ENCODE results near the gene IRF2BPL. TPM values are rescaled to one million over a fixed set of nuclear protein-coding genes. Genes with fewer than 3 reads are reported as not detected.

The IRF2BPL gene
- polyA plus RNA-seq, 1 donor from 2014 or later: 2.6 TPM

DNA sequence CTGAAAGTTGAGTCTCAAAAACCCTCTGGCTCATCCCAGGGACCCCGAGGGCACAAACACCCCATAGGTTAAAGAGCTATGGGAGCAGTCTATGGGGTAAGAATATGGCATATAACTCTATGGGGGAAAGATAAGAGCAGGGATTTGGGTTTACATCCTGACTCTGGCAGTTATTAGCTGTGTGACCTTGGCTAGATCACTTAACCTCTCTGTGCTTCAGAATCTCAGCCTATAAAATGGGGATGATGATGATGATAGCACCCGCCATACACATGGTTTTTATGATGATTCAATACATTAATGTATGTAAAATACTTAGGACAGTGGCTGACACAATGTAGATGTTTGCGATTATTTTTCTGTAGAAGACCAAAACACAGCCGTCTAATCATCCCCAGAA, 26.2 kb downstream of the IRF2BPL start:
- H3K27me3 Mint-ChIP-seq: peaks cover 5% of the 10 kb centered on the region
- H3K9me3 Mint-ChIP-seq: no peaks in the 10 kb centered on the region
- peak overlapping the region in 1 of 3 donors; percentile 48 for H3K27ac Mint-ChIP-seq
- H3K36me3 Mint-ChIP-seq: no peaks in the 10 kb centered on the region
- peaks cover 10 to 19% (median 18%) of the 10 kb centered on the region in 3 donors for H3K4me1 Mint-ChIP-seq
- peak overlapping the region in 1 of 4 donors; percentile 44 for H3K4me3 Mint-ChIP-seq

DNA sequence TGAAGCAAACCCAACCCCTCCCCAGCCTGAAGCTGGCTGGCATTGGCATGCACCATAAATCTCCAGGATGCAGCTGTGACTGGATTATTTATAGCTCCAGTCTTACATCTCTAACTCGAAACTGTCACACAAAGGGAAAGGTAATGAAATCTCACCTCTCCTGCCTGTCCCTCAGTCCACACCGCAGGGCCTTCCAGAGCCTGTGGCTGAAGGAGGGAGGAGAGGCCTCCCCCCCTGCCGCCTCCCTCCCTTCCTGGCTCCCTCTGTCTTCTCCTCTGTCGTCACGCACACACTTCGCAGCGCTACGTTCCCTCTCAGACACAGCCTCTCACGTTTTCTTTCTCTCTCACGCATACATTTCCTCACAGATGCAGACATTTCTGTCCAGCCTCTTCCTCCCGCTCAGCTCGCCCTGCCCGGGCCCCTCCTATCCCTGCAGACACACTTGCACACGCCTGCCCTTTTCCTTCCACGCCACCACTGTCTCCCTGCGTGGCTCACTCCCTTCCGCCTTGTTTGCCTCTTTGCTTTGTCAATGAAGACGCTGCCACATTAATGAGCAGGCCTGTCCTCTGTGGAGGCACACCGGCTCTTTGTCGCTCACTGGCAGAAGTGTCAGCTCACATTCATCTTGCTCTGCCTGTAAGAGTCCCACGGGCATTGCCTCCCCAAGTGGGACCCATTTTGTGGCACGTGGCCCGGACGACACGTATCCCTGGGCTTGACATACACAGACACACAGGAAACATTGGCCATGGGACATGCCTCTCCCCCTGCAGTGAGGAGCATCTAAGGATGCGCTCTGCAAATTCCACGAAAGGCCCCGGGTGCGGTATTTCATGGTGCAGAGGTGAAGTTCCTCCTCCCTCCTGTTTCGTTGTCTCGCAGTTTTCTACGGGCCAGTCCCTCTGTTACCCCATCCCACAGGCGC, 27.9 kb downstream of the IRF2BPL start:
- Mint-ChIP-seq H3K27me3 (peaks cover 5% of the 10 kb centered on the region), H3K27ac (peak overlapping the region in 2 of 3 donors; percentile 24 to 33), H3K9me3 (no peaks in the 10 kb centered on the region), H3K36me3 (no peaks in the 10 kb centered on the region), H3K4me1 (peaks cover 15 to 26% (median 21%) of the 10 kb centered on the region in 3 donors), H3K4me3 (peak overlapping the region; percentile 22 to 94 (median 77))

DNA sequence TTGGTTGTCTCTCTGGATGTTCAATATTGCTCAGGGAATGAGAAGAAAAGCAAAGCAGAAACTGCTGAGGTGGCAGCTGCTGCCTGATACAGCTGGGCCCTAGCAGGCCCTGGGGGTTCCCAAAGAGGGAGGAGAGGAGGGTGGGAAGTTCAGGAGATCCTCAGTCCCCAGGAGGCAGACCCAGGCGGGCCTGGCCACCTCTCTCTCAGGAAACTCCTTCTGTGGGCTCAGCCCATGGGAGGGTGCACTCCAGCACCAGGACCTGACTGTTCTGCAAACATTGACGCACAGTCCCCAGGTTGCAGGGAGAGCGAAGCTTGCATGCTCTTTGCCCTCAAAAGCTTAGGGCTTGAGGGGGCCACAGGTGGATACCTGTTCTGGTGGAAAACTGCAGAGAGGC, 29.6 kb downstream of the IRF2BPL start:
- peaks cover 2% of the 10 kb centered on the region for H3K36me3 Mint-ChIP-seq
- H3K27me3 Mint-ChIP-seq: peaks cover 5% of the 10 kb centered on the region
- no peak overlapping the region for H3K27ac Mint-ChIP-seq
- no peaks in the 10 kb centered on the region for H3K9me3 Mint-ChIP-seq
- H3K4me1 Mint-ChIP-seq: peaks cover 19 to 26% (median 23%) of the 10 kb centered on the region in 3 donors
- H3K4me3 Mint-ChIP-seq: no peak overlapping the region

DNA sequence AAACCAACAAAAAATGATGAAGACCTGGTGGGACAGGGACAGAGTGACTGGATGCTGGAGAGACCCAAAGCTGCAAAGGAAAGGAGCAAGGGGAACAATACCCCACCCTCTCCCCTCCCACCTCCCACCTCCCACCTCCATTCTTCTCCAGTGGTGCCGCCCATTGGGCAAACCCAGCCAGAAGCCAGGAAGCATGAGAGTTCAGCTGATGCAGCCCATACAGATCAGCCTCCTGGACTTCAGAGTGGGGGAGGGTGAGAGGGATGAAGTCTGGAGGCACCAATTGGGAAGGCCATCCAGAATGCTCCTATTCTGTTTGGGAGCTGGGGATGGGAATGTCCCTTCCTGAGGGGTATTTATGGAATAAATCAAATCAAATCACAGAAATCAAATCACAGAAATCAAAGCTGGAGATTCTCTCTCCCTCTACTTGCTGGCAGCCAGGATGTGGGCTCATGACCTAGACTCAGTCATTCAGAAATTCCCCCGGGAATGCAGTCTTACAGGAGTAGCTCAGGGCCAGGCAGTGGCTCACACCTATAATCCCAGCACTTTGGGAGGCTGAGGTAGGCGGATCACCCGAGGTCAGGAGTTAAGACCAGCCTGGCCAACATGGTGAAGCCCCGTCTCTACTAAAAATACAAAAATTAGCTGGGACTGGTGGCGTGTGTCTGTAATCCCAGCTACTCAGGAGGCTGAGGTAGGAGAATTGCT, 31.1 kb downstream of the IRF2BPL start:
- Mint-ChIP-seq H3K27ac (peak overlapping the region in 2 of 3 donors; percentile 23 to 35), H3K9me3 (no peaks in the 10 kb centered on the region), H3K36me3 (peaks cover 2% of the 10 kb centered on the region), H3K4me1 (peaks cover 19 to 26% (median 23%) of the 10 kb centered on the region in 3 donors), H3K27me3 (peaks cover 5% of the 10 kb centered on the region), H3K4me3 (peak overlapping the region in 2 of 4 donors; percentile 41 to 54)

DNA sequence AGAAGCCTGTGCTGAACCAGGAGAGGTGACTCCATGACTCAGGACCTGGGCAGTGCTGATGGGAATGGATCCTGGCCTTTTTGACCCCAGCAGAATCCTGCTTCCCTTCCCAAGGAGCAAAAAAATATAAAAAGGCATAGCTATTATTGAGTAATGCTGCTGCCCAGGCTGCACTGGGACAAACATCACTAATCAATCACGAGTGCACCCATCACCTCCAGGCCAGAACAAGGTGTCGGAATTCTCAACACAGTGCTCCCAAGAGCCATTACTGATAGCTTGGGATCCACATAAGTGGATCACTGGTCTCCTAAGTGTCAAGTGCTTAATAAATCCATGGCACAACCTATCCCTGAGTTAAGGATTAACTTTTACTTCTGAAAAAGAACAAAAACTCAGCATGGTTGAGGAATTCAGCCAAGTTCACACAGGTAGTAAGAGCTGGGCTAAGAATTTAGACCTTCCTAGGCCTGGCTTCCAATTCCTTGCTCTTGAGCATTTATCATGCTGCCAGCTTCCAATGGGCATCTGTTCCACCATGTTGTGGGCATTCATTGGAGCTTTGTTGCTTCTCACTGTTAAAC, 31.9 kb downstream of the IRF2BPL start:
- H3K36me3 Mint-ChIP-seq: peaks cover 2% of the 10 kb centered on the region
- H3K4me3 Mint-ChIP-seq: no peak overlapping the region
- peaks cover 19 to 23% (median 21%) of the 10 kb centered on the region in 3 donors for H3K4me1 Mint-ChIP-seq
- H3K27me3 Mint-ChIP-seq: peaks cover 5% of the 10 kb centered on the region
- H3K27ac Mint-ChIP-seq: peak overlapping the region in 1 of 3 donors; percentile 27
- no peaks in the 10 kb centered on the region for H3K9me3 Mint-ChIP-seq

DNA sequence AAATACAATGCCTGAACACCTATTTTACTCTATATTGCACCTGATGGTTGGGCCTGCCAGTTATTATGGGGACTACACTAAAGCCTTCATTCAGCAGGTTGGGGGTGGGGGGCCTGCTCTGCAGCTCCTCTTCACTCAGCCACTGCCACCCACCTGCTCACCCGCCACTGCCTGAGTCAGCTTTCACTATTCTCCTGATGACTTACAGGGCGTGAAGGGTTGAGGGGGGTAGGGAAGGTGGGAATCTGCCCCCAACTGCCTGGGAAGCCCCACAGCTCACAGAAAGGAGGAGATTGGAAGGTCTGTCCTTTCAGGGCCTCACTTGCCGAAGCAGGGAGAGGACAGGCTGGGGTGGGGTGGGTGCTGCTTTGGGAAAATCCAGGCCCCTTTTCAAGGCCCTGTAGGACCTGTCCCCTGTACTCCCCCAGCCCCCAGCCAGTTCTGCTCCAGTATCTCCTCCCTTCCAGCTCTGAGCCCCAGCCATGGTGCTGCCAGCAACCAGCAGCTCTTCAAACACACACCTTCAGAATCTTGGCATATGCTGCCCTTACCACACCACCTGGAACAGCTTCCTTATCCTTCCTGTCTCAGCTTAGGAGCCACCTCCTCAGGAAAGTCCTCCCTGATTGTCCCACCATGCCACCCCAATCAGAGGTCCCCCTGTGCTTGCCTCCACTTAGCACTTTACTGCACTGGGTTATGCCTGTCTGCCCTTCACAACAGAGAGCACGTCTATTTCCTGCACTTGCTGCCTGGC, 33.1 kb downstream of the IRF2BPL start:
- peaks cover 2% of the 10 kb centered on the region for H3K36me3 Mint-ChIP-seq
- H3K9me3 Mint-ChIP-seq: no peaks in the 10 kb centered on the region
- peak overlapping the region in 1 of 3 donors; percentile 27 for H3K27ac Mint-ChIP-seq
- H3K4me1 Mint-ChIP-seq: peaks cover 14 to 19% (median 16%) of the 10 kb centered on the region in 3 donors
- H3K4me3 Mint-ChIP-seq: peak overlapping the region in 1 of 4 donors; percentile 35
- peaks cover under 1% of the 10 kb centered on the region for H3K27me3 Mint-ChIP-seq

DNA sequence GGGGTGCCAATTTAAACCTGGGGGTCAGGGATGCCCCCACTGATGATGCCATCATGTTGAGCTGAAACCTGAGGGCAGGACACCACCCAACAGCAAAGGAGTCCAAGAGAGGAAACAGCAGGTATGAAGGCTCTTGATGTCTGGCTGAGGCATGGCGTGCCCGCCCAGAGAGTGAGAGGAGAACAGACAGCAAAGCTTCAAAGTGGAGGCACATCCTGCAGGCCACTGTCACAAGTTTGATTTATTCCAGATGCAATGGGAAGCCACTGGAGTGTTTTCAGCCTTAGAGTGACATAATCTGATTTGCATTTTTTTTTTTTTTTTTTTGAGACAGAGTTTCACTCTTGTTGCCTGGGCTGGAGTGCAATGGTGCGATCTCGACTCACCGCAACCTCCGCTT, 34.8 kb downstream of the IRF2BPL start:
- peak overlapping the region in 1 of 4 donors; percentile 9 for H3K4me3 Mint-ChIP-seq
- peaks cover 14 to 16% (median 14%) of the 10 kb centered on the region in 3 donors for H3K4me1 Mint-ChIP-seq
- no peak overlapping the region for H3K27ac Mint-ChIP-seq
- H3K9me3 Mint-ChIP-seq: peaks cover 0 to 2% (median 0%) of the 10 kb centered on the region in 3 donors
- H3K27me3 Mint-ChIP-seq: no peaks in the 10 kb centered on the region
- peaks cover 5% of the 10 kb centered on the region for H3K36me3 Mint-ChIP-seq

DNA sequence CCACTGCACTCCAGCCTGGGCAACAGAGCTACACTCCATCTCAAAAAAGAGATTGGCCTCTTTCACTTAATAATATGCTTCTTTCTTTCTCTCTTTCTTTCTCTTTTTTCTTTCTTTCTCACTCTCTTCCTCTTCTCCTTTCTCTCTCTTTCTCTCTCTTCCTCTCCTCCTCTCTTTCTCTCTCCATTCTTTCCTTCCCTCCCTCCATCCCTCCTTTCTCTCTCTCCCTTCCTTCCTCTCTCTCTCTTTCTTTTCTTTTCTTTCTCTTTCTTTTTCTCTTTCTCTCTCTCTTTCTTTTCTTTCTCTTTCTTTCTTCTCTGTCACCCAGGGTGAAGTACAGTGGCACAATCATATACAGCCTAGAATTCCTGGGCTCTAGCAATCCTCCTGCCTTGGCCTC, 38.4 kb downstream of the IRF2BPL start:
- peaks cover 5% of the 10 kb centered on the region for H3K36me3 Mint-ChIP-seq
- no peak overlapping the region for H3K27ac Mint-ChIP-seq
- H3K4me1 Mint-ChIP-seq: peaks cover 7 to 9% (median 8%) of the 10 kb centered on the region in 3 donors
- H3K4me3 Mint-ChIP-seq: no peak overlapping the region
- peaks cover 0 to 2% (median 0%) of the 10 kb centered on the region in 3 donors for H3K9me3 Mint-ChIP-seq
- no peaks in the 10 kb centered on the region for H3K27me3 Mint-ChIP-seq

DNA sequence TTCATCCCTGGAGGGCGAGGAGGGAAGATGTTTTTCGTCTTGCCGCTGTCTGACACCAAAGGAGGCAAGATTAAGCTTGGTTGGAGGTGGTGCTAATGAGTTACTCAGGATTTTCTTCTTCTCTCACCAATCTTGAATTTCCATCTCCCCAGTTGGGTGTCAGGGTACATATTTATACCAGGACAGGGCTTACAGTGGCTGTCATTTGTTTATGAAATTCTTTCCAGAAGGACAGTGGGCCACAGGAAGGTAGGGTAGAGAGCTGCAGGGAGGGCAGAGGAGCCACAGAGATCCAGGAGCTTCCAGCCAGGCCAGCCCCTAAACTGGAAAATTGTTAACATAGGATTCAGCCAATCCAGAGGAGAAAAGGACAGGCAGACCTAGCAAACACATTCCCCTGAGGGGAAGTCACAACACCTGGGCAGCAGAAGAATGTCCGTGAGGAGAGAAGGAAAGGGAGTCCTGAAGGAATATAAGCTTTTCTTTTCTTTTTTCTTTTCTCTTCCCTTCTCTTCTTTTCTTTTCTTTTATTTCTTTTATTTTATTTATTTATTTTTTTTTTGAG, 40.5 kb downstream of the IRF2BPL start:
- peak overlapping the region in 1 of 3 donors; percentile 41 for H3K27ac Mint-ChIP-seq
- H3K9me3 Mint-ChIP-seq: peaks cover 0 to 2% (median 0%) of the 10 kb centered on the region in 3 donors
- H3K4me1 Mint-ChIP-seq: peaks cover 4 to 14% (median 6%) of the 10 kb centered on the region in 3 donors
- peaks cover 3% of the 10 kb centered on the region for H3K36me3 Mint-ChIP-seq
- H3K27me3 Mint-ChIP-seq: no peaks in the 10 kb centered on the region
- H3K4me3 Mint-ChIP-seq: no peak overlapping the region

DNA sequence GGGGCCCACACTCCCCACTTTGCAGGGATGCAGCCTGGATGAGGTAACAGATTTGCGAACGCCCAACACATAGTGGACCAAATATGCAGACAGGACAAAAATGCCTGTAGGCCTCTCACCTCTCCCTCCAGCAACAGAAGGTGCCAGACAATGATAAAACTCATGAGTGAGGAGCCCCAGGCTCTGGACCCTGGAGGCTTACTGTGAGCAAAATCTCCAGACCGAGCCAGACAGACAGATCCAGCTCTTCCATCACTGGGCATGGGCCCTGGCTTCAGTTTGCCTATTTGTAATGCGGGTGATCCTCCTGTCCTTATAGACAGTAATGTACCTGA, 42.3 kb downstream of the IRF2BPL start:
- H3K27me3 Mint-ChIP-seq: no peaks in the 10 kb centered on the region
- no peak overlapping the region for H3K4me3 Mint-ChIP-seq
- H3K36me3 Mint-ChIP-seq: peaks cover 3% of the 10 kb centered on the region
- H3K4me1 Mint-ChIP-seq: peaks cover 4 to 14% (median 6%) of the 10 kb centered on the region in 3 donors
- H3K27ac Mint-ChIP-seq: peak overlapping the region in 1 of 3 donors; percentile 16
- peaks cover 0 to 2% (median 2%) of the 10 kb centered on the region in 3 donors for H3K9me3 Mint-ChIP-seq

DNA sequence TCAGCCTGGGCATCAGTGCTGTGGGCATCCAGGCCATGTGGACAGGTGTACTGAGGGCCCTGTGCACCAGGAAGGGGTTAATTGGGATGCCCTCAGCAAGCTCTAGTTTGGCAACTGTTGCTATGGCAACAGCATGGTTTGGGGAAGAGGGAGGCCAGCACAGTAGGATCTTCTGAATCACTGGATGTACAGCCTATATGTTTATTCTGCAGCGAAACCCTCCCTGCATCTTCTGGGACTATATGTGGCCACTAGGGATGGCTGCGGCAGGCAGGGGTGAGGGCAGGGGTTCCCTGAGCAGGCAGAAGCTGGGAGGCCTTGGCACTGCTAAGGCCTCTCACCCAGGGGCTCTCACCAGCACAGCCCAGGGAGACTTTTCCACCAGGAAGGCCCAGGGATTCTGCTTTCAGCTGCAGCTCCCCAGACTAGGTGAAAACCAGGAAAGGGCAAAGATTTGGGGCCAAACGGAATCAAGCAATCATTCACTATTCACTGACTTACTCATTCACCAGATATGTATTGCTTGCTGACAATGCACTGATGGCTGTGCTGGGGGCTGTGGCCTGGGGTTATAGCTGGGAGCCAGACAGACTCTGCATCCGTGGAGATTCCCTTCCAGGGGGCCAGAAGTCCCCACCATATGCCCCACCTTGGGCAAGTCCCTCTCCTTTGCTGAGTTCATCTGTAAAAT, 42.8 kb downstream of the IRF2BPL start:
- no peak overlapping the region for H3K4me3 Mint-ChIP-seq
- H3K27ac Mint-ChIP-seq: peak overlapping the region in 1 of 3 donors; percentile 16
- H3K4me1 Mint-ChIP-seq: peaks cover 4 to 14% (median 6%) of the 10 kb centered on the region in 3 donors
- H3K36me3 Mint-ChIP-seq: peaks cover 3% of the 10 kb centered on the region
- H3K27me3 Mint-ChIP-seq: no peaks in the 10 kb centered on the region
- H3K9me3 Mint-ChIP-seq: peaks cover 0 to 2% (median 2%) of the 10 kb centered on the region in 3 donors

DNA sequence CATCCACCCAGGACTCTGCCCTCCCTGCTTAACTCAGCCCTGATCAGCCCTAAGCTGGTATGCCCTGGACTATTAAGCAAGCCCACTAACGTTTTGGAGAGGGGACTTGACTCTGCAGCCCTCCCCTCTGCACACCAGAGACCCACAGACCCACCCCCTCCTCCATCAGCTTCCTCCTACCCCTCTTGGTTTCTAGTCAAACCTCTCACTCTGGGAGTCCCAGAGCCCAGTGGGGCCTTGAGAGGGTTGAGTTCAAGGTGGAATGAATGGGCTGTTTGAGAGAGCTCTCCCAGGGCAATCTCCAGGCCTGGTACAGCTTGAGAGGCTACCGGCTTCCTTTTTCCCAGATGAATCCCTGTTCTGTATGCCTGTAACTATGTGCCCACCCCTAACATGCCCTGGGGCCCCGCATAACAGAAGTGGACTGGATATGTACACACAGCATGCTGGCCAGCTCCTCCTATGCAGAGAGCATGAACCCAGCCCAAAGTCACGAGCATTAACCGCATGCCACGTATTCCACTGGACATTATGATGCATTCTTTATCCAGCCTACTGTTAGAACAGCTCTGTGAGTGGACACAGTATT, 43.6 kb downstream of the IRF2BPL start:
- H3K27me3 Mint-ChIP-seq: no peaks in the 10 kb centered on the region
- no peak overlapping the region for H3K27ac Mint-ChIP-seq
- H3K9me3 Mint-ChIP-seq: peaks cover 0 to 2% (median 2%) of the 10 kb centered on the region in 3 donors
- H3K36me3 Mint-ChIP-seq: no peaks in the 10 kb centered on the region
- peaks cover 4 to 14% (median 6%) of the 10 kb centered on the region in 3 donors for H3K4me1 Mint-ChIP-seq
- no peak overlapping the region for H3K4me3 Mint-ChIP-seq

DNA sequence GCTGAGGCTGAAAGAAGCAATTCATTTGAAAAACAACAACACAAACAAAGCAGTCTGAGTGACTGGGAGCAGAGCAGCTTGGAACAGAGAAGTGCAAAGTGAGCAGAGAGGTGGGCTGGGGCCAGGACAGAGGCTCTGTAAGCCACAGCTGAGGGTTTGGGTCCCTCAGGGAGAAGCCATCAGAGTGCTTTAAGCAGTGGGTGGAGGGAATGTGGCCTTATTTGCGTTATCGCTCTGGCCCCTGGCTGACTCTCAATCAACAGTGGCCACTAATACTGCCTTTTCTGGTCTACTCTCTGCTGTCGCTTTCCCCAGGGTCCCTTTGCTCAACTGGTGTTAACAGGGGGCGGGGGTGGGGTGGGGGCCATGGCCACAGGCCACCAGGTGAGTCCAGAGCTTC, 44.2 kb downstream of the IRF2BPL start:
- no peaks in the 10 kb centered on the region for H3K27me3 Mint-ChIP-seq
- H3K36me3 Mint-ChIP-seq: no peaks in the 10 kb centered on the region
- H3K4me1 Mint-ChIP-seq: peaks cover 6 to 18% (median 9%) of the 10 kb centered on the region in 3 donors
- H3K9me3 Mint-ChIP-seq: peaks cover 0 to 2% (median 2%) of the 10 kb centered on the region in 3 donors
- no peak overlapping the region for H3K4me3 Mint-ChIP-seq
- peak overlapping the region in 1 of 3 donors; percentile 9 for H3K27ac Mint-ChIP-seq

Measured in IgD-negative memory B cell (primary cell).